Eye (tissue), 1 donor: Measurements from ENCODE around the gene POLR1G.

Source experiments
- DNase-seq: peaks from one replicate; pipeline ENCODE4 v3.0.0-alpha.2; 2015

POLR1G gene

GRCh38 chr19:45448887-45449299 is 42.4 kb downstream of the POLR1G start:
- peak; percentile 6 for DNase-seq

- DNase-seq: no peak
Observed at GRCh38 chr19:45450012-45450333, 43.5 kb downstream of the POLR1G start.

GRCh38 chr19:45451131-45451849 is 44.8 kb downstream of the POLR1G start:
- peak; percentile 83 for DNase-seq

GRCh38 chr19:45451850-45452387 is 45.5 kb downstream of the POLR1G start:
- no peak for DNase-seq

- DNase-seq: peak; percentile 91
Observed at GRCh38 chr19:45455707-45456499, 49.5 kb downstream of the POLR1G start.

GRCh38 chr19:45456500-45456815 is 50.0 kb downstream of the POLR1G start:
- DNase-seq: no peak

GRCh38 chr19:45457776-45458175 is 51.3 kb downstream of the POLR1G start:
- DNase-seq: no peak
